Measurements from ENCODE around the gene DOK7. TPM values are rescaled to one million over a fixed set of nuclear protein-coding genes. Genes with fewer than 3 reads are reported as not detected.

Gene DOK7
- total and polyA plus RNA-seq, 7 donors, result 0.85 to 1.9 (median 1.2) TPM; not detected in 4

Other genes with a start within 250 kb of the DOK7 start
- gene MSANTD1, start 214.1 kb upstream of the DOK7 start, total RNA-seq, result 1 to 10 TPM in 2 of 4 donors, under 1 TPM in 2; 0.16 to 1.2 (median 0.73) TPM
- under 1 TPM in 2 of 3 donors, not detected in 1; under 0.01 to 0.44 TPM for gene MSANTD1, start 214.1 kb upstream of the DOK7 start, polyA plus RNA-seq
- 10 to 100 TPM; 15.7 to 21.6 (median 17.8) TPM for gene RGS12, start 170.3 kb upstream of the DOK7 start, total RNA-seq
- gene RGS12, start 170.3 kb upstream of the DOK7 start, polyA plus RNA-seq, result 10 to 100 TPM in 1 of 3 donors, 1 to 10 TPM in 2; 3.0 to 14.6 (median 6.7) TPM
- gene HGFAC, start 21.3 kb upstream of the DOK7 start, total RNA-seq, result under 1 TPM; 0.33 to 0.55 (median 0.38) TPM
- under 1 TPM in 1 of 3 donors, not detected in 2; 0.22 TPM for gene HGFAC, start 21.3 kb upstream of the DOK7 start, polyA plus RNA-seq
- 100 to 1,000 TPM in 2 of 4 donors, 10 to 100 TPM in 2; 85.3 to 127 (median 99.6) TPM for gene LRPAP1, start 69.1 kb downstream of the DOK7 start, total RNA-seq
- 100 to 1,000 TPM in 1 of 3 donors, 10 to 100 TPM in 2; 25.2 to 123 (median 44.2) TPM for gene LRPAP1, start 69.1 kb downstream of the DOK7 start, polyA plus RNA-seq

Measured in sigmoid colon (tissue), 7 donors.